Panc1 (cell line): ENCODE measurements around the gene ADARB2. TPM values are rescaled to one million over a fixed set of nuclear protein-coding genes. Genes with fewer than 3 reads are reported as not detected.
"Not testable (repeated sequence)": the region's sequence is repeated elsewhere in the genome, so short reads cannot be mapped to it uniquely, and the experiment has no call there.

Experiments
- ATAC-seq: fragments of 200-7000 bp; cut with Tn5 transposase; 2 replicates; pipeline ENCODE4 v1.9.1; 2020; ENCODE audit warnings: mild to moderate bottlenecking, moderate library complexity
- BruUV-seq: library from RNA; stranded (reverse); fragments of 400-500 nt; replicated peaks from 2 replicates; lab custom pipeline; 2021; lab: Mats Ljungman, UMichigan
- CTCF ChIA-PET: fragments of 300-600 bp; sonication (Branson Sonifier 250); formaldehyde crosslinking; loops from one replicate; lab custom pipeline; 2022; ENCODE audit warnings: antibody characterized with exemption; lab: Charles Lee
- POLR2A ChIA-PET: fragments of 300-600 bp; sonication (Branson Sonifier 250); formaldehyde crosslinking; loops from one replicate; lab custom pipeline; 2022; ENCODE audit warnings: antibody characterized with exemption; lab: Charles Lee
- DNase-seq: peaks from one replicate; pipeline ENCODE4 v3.0.0-alpha.2; 2010; ENCODE audit warnings: low read depth, low spot score
- H3K27ac ChIP-seq: 2 replicates; pipeline ENCODE4 v1.5.1; 2011; ENCODE audit warnings: mild to moderate bottlenecking, low read length, inconsistent platforms
- H3K27me3 ChIP-seq: fragments of 200-500 bp; sonication (Bioruptor generic); 2 replicates; pipeline ENCODE4 v1.6.0; 2014; ENCODE audit warnings: low read length, inconsistent platforms; ENCODE audit not compliant: control insufficient read depth, insufficient read depth
- H3K36me3 ChIP-seq: fragments of 200-500 bp; sonication (Bioruptor generic); 2 replicates; pipeline ENCODE4 v1.5.1; 2014; ENCODE audit warnings: inconsistent platforms, mild to moderate bottlenecking, low read length, moderate library complexity; ENCODE audit not compliant: control insufficient read depth, insufficient read depth
- H3K4me1 ChIP-seq: 2 replicates; pipeline ENCODE4 v1.5.1; 2011; ENCODE audit warnings: inconsistent platforms, mild to moderate bottlenecking, low read length, moderate library complexity; ENCODE audit not compliant: control insufficient read depth, insufficient read depth
- H3K4me3 ChIP-seq, 2 experiments: 2 replicates each; pipeline ENCODE4 v1.5.1; 2011 to 2012; ENCODE audit warnings: low read depth in 2 of 2, low read length in 2 of 2, mild to moderate bottlenecking in 2 of 2, inconsistent platforms in 1 of 2, moderate library complexity in 1 of 2
- H3K9me3 ChIP-seq: fragments of 200-500 bp; sonication (Bioruptor generic); 2 replicates; pipeline ENCODE4 v1.5.1; 2014; ENCODE audit warnings: low read depth, mild to moderate bottlenecking, inconsistent platforms, low read length, moderate library complexity; ENCODE audit not compliant: control insufficient read depth, insufficient read depth
- REST ChIP-seq, 2 experiments: IDR thresholded peaks; 2 replicates each; pipeline ENCODE4 v1.6.1; 2011 to 2012; ENCODE audit warnings: low read depth in 2 of 2, control low read depth in 1 of 2, low read length in 1 of 2, mild to moderate bottlenecking in 1 of 2, moderate library complexity in 1 of 2; ENCODE audit not compliant: insufficient read depth in 1 of 2
- SIN3A ChIP-seq: IDR thresholded peaks from 2 replicates; pipeline ENCODE4 v1.6.1; 2012; ENCODE audit warnings: low read depth, mild to moderate bottlenecking, low read length, moderate library complexity, borderline replicate concordance; ENCODE audit not compliant: insufficient read depth
- TCF7L2 ChIP-seq: IDR thresholded peaks from 2 replicates; pipeline ENCODE4 v1.6.1; 2011; ENCODE audit warnings: mild to moderate bottlenecking, low read depth, low read length, inconsistent platforms
- in situ Hi-C: cut with HindIII; loops from 2 replicates; pipeline ENCODE4 v1.10.0; 2016; ENCODE audit warnings: low sequenced_read_pairs, low pct_unique_long_range_greater_than_20kb
- intact Hi-C: fragments of 100-400 bp; cut with micrococcal nuclease; formaldehyde crosslinking; loops from one replicate; pipeline ENCODE4 v1.10.0; 2022; ENCODE audit not compliant: unreplicated experiment
- total RNA-seq: library from RNA; stranded (reverse); gene quantifications from one replicate; pipeline ENCODE4 v1.2.1, GENCODE V29; 2021; ENCODE audit not compliant: unreplicated experiment
- TF ChIP-seq, protein P1 (sequence below): fragments of 450-650 bp; IDR thresholded peaks from 2 replicates; pipeline ENCODE4 v1.5.1; 2017; ENCODE audit warnings: mild to moderate bottlenecking

ADARB2 gene
- total RNA-seq, 1 experiment from 2014 or later, result 0.31 TPM

GRCh38 chr10:1327759-1328158, 409.6 kb downstream of the ADARB2 start:
- POLR2A ChIA-PET, result no interaction called here
- in situ Hi-C loops (no loop called here), intact Hi-C loops (no loop called here)
- Histone ChIP-seq H3K27ac (no peak overlapping the region), H3K4me1 (no peaks in the 10 kb centered on the region), H3K9me3 (no peaks in the 10 kb centered on the region), H3K27me3 (no peaks in the 10 kb centered on the region), H3K4me3 (no peak overlapping the region), H3K36me3 (no peaks in the 10 kb centered on the region)
- ATAC-seq (no peak), DNase-seq (no peak)
- CTCF ChIA-PET, result no interaction called here
- TF ChIP-seq, protein P1, sequence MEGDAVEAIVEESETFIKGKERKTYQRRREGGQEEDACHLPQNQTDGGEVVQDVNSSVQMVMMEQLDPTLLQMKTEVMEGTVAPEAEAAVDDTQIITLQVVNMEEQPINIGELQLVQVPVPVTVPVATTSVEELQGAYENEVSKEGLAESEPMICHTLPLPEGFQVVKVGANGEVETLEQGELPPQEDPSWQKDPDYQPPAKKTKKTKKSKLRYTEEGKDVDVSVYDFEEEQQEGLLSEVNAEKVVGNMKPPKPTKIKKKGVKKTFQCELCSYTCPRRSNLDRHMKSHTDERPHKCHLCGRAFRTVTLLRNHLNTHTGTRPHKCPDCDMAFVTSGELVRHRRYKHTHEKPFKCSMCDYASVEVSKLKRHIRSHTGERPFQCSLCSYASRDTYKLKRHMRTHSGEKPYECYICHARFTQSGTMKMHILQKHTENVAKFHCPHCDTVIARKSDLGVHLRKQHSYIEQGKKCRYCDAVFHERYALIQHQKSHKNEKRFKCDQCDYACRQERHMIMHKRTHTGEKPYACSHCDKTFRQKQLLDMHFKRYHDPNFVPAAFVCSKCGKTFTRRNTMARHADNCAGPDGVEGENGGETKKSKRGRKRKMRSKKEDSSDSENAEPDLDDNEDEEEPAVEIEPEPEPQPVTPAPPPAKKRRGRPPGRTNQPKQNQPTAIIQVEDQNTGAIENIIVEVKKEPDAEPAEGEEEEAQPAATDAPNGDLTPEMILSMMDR, result no peak
- TF ChIP-seq SIN3A (no peak), REST (IDR thresholded peaks at IDR 0.05; ENCODE audit: insufficient read depth in 1 of 2, low read depth in 2 of 2, low read length in 1 of 2) (no peak), TCF7L2 (no peak)
- BruUV-seq, result no TSS peak

DNA sequence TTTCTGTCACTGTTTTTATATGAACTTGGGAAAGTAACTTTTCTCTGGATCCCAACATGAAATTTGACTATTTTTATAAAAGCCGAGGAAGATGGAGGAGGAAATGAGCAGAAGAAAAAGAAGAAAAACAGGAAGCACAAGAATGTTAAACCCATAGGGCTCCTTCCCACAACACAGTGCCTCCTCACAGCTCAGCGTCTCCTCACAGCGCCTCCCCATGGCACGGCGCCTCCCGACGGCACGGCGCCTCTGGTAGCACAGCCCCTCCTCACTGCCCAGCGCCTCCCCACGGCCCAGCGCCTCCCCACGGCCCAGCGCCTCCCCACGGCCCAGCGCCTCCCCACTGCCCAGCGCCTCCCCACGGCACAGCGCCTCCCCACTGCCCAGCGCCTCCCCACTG, 410.8 kb downstream of the ADARB2 start:
- CTCF ChIA-PET, BruUV-seq: not testable (repeated sequence)

GRCh38 chr10:1324903-1325302, 412.4 kb downstream of the ADARB2 start:
- no peaks in the 10 kb centered on the region for H3K9me3 ChIP-seq
- intact Hi-C loops (no loop called here), in situ Hi-C loops (no loop called here)
- DNase-seq (no peak), ATAC-seq (no peak)
- no peak overlapping the region for H3K27ac ChIP-seq
- no peaks in the 10 kb centered on the region for H3K36me3 ChIP-seq
- POLR2A ChIA-PET, result no interaction called here
- no TSS peak for BruUV-seq
- no peak for TF ChIP-seq SIN3A
- no peak for TF ChIP-seq REST (IDR thresholded peaks at IDR 0.05; ENCODE audit: insufficient read depth in 1 of 2, low read depth in 2 of 2, low read length in 1 of 2)
- TF ChIP-seq, protein P1, result no peak
- no peaks in the 10 kb centered on the region for H3K4me1 ChIP-seq
- no peak overlapping the region for H3K4me3 ChIP-seq
- CTCF ChIA-PET, result no interaction called here
- H3K27me3 ChIP-seq, result no peaks in the 10 kb centered on the region

More for the DNA sequence above, 410.8 kb downstream of the ADARB2 start:
- H3K27ac ChIP-seq, H3K9me3 ChIP-seq, H3K27me3 ChIP-seq, ATAC-seq, H3K4me1 ChIP-seq, H3K36me3 ChIP-seq, DNase-seq, H3K4me3 ChIP-seq, POLR2A ChIA-PET, in situ Hi-C loops, intact Hi-C loops: not testable (repeated sequence)
